ENCODE measurements around the gene IRF2BPL.

DNA sequence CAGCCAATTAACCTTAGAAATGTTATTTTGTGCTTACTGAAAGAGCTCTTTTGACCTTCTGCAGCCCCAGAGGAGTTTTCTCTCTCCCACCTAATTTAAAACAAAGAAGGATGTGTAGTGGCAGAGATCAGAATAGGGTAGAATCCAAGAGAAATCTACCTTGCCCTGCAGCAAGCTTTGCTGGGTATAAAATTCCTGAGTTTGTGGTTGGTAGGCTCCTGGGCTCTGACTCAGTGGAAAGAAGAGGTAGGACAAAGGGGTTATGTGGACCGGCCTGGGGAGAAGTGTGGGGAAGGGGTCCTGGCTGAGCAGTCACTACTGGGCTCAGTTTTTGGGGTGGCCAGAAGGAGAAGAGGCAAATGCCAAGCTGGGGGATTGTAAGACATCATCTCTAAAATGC is 46.8 kb downstream of the IRF2BPL start:
- TF ChIP-seq, protein P1, sequence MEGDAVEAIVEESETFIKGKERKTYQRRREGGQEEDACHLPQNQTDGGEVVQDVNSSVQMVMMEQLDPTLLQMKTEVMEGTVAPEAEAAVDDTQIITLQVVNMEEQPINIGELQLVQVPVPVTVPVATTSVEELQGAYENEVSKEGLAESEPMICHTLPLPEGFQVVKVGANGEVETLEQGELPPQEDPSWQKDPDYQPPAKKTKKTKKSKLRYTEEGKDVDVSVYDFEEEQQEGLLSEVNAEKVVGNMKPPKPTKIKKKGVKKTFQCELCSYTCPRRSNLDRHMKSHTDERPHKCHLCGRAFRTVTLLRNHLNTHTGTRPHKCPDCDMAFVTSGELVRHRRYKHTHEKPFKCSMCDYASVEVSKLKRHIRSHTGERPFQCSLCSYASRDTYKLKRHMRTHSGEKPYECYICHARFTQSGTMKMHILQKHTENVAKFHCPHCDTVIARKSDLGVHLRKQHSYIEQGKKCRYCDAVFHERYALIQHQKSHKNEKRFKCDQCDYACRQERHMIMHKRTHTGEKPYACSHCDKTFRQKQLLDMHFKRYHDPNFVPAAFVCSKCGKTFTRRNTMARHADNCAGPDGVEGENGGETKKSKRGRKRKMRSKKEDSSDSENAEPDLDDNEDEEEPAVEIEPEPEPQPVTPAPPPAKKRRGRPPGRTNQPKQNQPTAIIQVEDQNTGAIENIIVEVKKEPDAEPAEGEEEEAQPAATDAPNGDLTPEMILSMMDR (conservative IDR thresholded peaks at IDR 0.05; ENCODE audit: low read depth, low read length) = no peak
- no peak for TF ChIP-seq EZH2 (IDR thresholded peaks at IDR 0.05; ENCODE audit: borderline replicate concordance, low read depth, low read length, poor library complexity, severe bottlenecking)

Data from A673 (cell line).